Stimulated activated CD8-positive, alpha-beta memory T cell treated with anti-CD3 and anti-CD28 coated beads, Interleukin-2, amount 100 ng/mL, for 1 hour (primary cell): ENCODE data around the gene YJEFN3.

Experiments
- DNase-seq, 2 donors: peaks; one replicate each; pipeline ENCODE4 v3.0.0-alpha.2; 2020; ENCODE audit warnings: low read depth in 2 of 2

The YJEFN3 gene

DNA sequence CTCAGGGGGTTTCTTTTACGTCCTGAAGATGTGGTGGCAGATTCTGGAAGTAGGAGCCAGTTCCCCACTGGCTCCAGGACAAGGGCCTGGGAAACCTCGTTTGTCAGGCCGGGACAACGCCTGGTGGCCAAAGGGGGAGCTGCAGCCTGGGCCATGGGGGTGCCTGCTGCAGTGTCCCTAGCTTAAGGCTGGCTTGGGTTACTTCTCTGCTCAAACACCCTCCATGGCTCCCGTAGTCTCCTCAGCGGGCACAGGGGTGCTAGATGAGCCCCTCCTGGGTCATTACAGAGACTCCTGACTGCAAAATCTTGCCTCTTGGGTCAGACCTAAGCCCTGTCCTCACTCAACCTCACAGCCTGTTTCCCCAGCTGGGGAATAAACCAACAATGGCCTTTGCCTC, 24.1 kb downstream of the YJEFN3 start:
- DNase-seq, result no peak

DNA sequence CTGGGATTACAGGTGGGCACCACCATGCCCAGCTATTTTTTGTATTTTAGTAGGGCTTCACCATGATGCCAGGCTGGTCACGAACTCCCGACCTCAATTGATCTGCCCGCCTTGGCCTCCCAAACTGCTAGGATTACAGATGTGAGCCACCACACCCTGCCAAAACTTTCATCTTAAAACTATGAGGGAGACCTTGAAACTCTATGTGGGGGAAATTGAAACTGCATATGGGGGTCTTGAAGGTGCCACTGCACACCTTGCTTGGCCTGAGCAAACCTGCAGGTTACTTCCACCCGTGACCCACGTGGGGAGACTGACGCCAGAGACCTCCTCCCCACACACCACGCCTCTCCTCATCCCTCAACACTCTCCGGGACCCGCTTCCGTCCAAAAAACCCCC, 25.0 kb downstream of the YJEFN3 start:
- no peak for DNase-seq

DNA sequence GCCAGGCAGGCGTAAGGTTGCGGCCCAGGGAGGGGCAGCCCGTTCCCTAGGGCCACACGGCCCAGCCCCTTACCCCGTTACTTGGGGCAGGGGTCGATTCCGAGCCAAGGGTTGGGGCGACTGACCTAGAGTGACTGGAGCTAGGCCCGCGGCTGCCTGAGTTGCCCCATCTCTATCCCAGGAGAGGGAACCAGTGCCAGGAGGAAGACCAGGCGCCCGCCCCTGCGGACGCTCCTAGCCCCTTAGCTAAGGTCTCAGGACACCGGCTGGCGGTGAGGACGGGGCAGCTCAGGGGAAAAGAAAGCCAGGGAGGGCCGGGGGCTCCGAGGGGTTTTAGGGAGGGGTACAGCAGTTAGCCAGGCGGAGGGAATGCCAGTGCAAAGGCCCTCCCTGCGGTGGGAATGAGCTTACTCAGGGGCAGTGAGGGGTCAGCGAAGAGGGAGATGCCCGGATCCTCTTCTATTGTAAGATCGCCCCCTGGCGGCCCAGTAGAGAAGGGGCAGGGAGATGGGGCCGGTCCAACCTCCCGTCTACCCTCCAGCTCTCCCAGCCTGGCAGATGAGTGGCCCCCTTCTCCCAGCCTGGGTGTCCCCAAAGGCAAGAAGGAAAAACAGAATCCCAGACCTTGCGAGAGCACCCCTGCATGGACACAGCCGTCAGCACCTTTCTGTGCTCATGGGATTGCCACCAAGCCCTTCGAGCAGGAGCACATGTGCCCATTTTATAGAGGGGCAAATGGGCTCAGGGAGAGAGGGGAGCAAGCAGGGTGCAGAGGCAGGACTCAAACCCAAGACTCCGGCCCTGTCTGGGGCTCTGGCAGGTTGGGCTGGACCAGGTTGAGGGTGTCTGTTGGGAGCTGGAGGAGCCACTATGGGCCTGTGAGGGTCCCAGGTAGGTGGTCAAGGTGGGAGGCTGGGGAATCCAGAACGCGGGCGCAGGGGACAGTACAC, 25.6 kb downstream of the YJEFN3 start:
- peak in 1 of 2 donors; percentile 35 for DNase-seq

DNA sequence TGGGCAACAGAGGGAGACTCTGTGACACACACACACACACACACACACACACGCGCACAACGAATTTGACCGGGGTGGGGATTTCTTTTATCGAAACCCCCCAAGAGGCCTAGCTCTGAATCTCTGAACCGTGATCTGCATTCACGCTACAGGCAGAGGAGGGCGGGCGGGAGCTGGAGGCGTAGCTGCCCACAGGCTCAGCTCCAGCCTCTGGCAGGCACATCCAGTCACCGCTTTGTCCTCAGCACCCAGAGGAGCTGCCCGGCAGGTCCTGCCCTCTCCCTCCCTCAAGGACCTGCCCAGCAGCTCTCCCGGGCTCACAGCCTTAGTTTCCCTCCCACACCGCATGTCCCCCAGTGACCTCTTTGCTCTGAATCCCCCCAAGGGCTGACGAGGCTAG, 29.3 kb downstream of the YJEFN3 start:
- DNase-seq, result no peak

GRCh38 chr19:19558636-19559035, 29.9 kb downstream of the YJEFN3 start:
- no peak for DNase-seq

DNA sequence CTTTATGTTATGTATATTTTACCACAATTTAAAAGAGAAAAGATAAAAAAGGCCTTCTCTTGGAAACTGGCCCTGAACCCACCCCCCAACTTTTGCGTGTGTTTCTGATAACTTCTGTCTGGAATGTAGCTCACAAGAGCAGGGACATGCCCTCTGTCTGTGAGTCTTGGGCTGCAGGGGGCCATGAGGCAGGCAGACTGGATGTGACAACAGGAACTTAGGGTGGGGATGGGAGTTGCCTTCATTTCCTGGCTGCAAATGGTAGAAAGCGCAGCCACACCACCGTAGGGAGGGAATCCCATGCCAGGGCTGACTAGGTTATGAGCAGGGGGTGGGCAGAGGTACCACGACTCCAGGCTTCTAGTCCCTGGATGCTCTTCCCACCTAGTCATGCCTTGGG, 31.2 kb downstream of the YJEFN3 start:
- DNase-seq, result no peak

GRCh38 chr19:19561946-19562664, 33.4 kb downstream of the YJEFN3 start:
- no peak for DNase-seq

GRCh38 chr19:19562665-19563347, 34.1 kb downstream of the YJEFN3 start:
- DNase-seq, result no peak

- no peak for DNase-seq
These were observed 34.7 kb downstream of the YJEFN3 start for GRCh38 chr19:19563348-19563848.

DNA sequence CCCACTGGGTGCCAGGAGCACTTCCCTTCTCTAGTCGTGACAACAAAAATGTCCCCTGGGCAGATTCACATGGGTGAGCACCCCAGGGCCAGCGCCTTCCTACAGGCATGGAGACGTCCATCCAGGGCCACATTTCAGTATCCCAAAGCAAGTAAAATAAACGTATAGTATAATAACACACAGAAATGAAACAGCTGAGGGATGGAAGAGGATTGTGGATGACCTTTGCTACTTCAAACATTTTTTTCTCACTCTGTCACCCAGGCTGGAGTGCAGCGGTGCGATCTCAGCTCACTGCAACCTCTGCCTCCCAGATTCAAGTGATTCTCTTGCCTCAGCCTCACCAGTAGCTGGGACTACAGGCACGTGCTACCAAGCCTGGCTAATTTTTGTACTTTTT, 37.6 kb downstream of the YJEFN3 start:
- DNase-seq, result no peak

GRCh38 chr19:19567391-19567790, 38.7 kb downstream of the YJEFN3 start:
- no peak for DNase-seq

DNA sequence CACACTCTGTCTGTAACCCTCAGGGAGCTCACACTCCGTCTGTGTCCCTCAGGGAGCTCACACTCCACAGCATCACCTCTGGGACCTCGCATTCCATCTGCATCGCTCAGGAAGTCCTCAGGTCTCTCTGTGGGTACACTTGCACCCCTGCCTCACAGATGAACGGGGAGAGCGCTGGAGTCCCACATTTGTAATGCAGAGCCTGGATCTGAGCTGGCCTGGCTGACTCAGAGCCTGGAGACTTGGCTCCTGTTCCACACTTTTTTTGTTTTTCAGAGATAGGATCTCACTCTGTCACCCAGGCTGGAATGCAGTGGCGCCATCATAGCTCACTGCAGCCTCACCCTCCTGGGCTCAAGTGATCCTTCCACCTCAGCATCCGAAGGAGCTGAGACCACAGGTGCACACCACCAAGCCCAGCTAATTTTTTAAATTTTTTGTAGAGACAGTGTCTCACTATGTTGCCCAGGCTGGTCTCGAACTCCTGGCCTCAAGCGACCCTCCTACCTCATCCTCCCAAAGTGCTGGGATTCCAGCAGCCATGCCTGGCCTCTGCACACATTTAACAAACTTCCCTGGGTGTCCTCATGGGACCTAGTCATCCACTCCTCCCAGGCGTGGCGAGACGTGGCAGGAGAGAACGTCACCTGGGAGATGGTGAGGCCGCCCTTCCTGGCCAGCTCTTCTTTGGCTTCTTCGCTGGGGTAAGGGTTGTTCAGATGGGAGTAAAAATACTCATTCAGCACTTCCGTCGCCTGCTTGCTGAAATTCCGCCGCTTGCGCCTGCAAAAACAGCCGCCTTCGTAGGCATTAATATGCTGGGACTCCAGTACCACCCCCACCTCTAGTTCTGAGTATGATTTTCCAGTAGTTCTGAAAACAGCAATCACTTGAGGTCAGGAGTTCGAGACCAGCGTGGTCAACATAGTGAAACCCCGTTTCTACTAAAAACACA, 40.4 kb downstream of the YJEFN3 start:
- no peak for DNase-seq

DNA sequence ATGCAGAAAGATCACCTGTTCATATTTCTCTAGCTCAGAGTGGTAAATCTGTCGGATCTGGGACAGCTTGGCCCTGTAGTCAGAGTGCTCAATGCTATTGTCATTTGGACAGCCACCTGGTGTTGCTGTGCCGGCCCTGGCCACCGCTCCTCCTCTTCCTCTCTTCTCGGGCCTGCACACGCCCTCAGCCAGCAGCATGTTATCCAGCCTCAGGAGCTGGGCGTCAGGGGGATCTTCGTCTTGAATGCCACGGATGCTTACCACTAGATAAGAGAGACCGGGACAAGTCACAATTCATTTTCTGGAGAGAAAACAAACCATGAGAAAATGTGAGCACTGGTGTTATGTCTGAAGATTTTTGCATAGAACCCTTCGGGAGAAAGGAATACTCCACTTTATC, 41.9 kb downstream of the YJEFN3 start:
- no peak for DNase-seq

- DNase-seq, result no peak
These were observed 42.5 kb downstream of the YJEFN3 start for GRCh38 chr19:19571071-19571786.

DNA sequence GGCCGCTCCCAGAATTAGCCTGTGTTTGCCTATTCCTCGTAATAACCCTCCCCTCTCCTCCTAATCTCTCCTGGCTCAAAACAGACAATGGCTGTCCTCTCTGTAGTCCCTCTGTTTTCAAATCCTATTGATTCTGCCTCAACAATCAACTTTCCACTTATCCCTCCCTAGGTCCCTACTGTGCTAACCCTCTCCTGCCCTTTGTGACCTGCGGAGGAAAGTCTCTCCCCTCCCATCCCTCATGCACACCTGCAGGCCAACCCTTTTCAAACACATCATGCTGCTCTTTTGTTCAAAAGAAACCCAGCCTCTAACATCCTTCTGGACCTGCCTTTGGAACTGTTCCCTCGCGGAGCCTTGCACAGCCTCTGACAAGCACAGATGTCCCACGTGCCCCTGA, 46.7 kb downstream of the YJEFN3 start:
- no peak for DNase-seq

DNA sequence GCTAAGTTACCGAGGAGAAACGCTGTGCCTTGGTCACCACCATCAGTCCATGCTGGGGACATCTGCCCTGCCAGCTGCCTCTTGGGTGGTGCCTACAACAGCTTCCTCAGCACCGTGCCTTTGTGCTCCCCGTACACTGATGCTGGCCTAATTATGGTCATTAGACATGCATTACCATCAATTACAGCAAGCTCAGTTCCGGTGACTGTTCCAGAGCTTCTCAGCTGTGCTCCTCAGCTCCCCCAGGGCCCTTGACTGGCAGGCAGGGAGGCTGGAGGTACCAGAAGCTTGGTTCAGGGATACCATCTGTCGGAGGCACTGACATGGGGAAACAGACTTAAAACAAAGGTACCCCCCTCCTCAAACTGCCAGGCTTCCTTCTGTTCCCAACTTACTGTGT, 49.5 kb downstream of the YJEFN3 start:
- DNase-seq, result no peak

- no peak for DNase-seq
These were observed 51.0 kb downstream of the YJEFN3 start for GRCh38 chr19:19579533-19580361.

DNA sequence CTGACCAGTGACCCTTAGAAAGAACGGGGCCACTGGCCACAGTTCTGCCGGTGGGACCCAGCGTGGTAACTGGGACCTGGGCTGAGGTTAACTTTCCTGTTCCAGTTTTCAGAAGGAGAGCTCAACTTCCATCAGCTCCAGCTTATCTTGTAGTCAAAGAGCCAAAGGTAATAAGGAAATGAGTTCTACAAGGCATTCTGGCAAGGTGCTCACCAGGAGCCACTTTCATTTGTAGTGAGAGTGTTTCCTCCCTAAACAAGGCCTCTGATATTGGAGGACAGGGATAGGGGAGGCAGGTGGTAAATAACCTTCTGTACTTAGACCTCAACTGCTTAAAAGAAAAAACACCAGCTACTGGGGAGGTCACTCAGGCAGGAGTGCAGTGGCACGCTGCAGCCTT, 51.7 kb downstream of the YJEFN3 start:
- no peak for DNase-seq

DNA sequence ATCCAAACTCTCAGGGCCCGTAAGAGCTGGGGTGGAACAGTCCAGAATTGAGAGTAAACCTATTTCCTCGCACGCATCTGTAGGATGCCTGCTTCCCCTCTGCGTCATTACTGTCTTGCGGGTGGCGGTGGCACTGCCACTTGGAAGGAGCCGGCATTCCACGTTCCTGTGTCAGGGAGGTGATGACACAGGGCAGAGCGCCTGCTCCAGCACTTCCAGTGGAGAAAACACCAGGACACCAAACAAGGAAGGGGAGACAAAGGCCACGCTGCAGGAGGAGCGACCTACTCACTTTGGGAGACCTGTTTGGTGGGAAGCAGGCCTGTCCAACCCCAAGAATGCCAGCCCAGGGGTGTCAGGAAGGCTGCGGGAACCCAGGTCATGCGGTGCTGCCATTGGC, 52.7 kb downstream of the YJEFN3 start:
- no peak for DNase-seq

GRCh38 chr19:19582471-19582870, 53.8 kb downstream of the YJEFN3 start:
- no peak for DNase-seq
